Mesothelial cell of epicardium (in vitro differentiated cells): ENCODE results near the gene CYP4F2. TPM values are rescaled to one million over a fixed set of nuclear protein-coding genes. Genes with fewer than 3 reads are reported as not detected.
"Not testable (repeated sequence)": the region's sequence is repeated elsewhere in the genome, so short reads cannot be mapped to it uniquely, and the experiment has no call there.

ENCODE experiments used
- DNase-seq, 2 experiments: peaks; one replicate each; pipeline ENCODE4 v3.0.0; 2021; ENCODE audit warnings: low spot score in 2 of 2; ENCODE audit not compliant: unreplicated experiment in 2 of 2
- H3K27ac Mint-ChIP-seq: 2 replicates; pipeline ENCODE4 v1.8.0; 2021; ENCODE audit warnings: mixed read lengths
- H3K27me3 Mint-ChIP-seq: 2 replicates; pipeline ENCODE4 v1.8.0; 2021; ENCODE audit warnings: low read depth, mixed read lengths
- H3K36me3 Mint-ChIP-seq: 2 replicates; pipeline ENCODE4 v1.8.0; 2021; ENCODE audit warnings: mixed read lengths
- H3K4me1 Mint-ChIP-seq: 2 replicates; pipeline ENCODE4 v1.8.0; 2021; ENCODE audit warnings: mixed read lengths
- H3K4me3 Mint-ChIP-seq: 2 replicates; pipeline ENCODE4 v1.8.0; 2021; ENCODE audit warnings: mild to moderate bottlenecking, moderate library complexity, mixed read lengths
- H3K9me3 Mint-ChIP-seq: 2 replicates; pipeline ENCODE4 v1.8.0; 2021; ENCODE audit warnings: mixed read lengths
- CTCF ChIP-seq: fragments of 200-600 bp; sonication (generic); IDR thresholded peaks from one replicate; pipeline ENCODE4 v1.5.0; 2021; ENCODE audit warnings: antibody characterized with exemption; ENCODE audit not compliant: unreplicated experiment
- total RNA-seq: library from RNA; stranded (reverse); gene quantifications from 3 replicates; pipeline ENCODE4 v1.2.1, GENCODE V29; 2021

Gene CYP4F2
- total RNA-seq, 1 donor from 2014 or later, result not detected

GRCh38 chr19:15836330-15837220 lies 61.3 kb downstream of the CYP4F2 start:
- no peaks in the 10 kb centered on the region for H3K27me3 Mint-ChIP-seq
- peaks cover 24% of the 10 kb centered on the region for H3K9me3 Mint-ChIP-seq
- H3K27ac Mint-ChIP-seq, result no peak overlapping the region
- no peaks in the 10 kb centered on the region for H3K4me1 Mint-ChIP-seq
- no peak overlapping the region for H3K4me3 Mint-ChIP-seq
- TF ChIP-seq CTCF, result no peak
- no peak for DNase-seq
- H3K36me3 Mint-ChIP-seq, result peaks cover 6% of the 10 kb centered on the region

GRCh38 chr19:15835565-15836329 lies 62.1 kb downstream of the CYP4F2 start:
- not testable (repeated sequence) for H3K4me3 Mint-ChIP-seq, H3K27ac Mint-ChIP-seq, H3K36me3 Mint-ChIP-seq, H3K27me3 Mint-ChIP-seq, DNase-seq, H3K4me1 Mint-ChIP-seq
- peaks cover 27% of the 10 kb centered on the region for H3K9me3 Mint-ChIP-seq

GRCh38 chr19:15834232-15834631 lies 63.6 kb downstream of the CYP4F2 start:
- not testable (repeated sequence) for H3K36me3 Mint-ChIP-seq, DNase-seq, H3K27me3 Mint-ChIP-seq, H3K4me3 Mint-ChIP-seq, H3K27ac Mint-ChIP-seq, H3K4me1 Mint-ChIP-seq
- peaks cover 37% of the 10 kb centered on the region for H3K9me3 Mint-ChIP-seq

GRCh38 chr19:15831626-15832025 lies 66.2 kb downstream of the CYP4F2 start:
- TF ChIP-seq CTCF, result no peak

GRCh38 chr19:15829786-15830185 lies 68.1 kb downstream of the CYP4F2 start:
- TF ChIP-seq CTCF, result no peak

More at GRCh38 chr19:15831626-15832025, 66.2 kb downstream of the CYP4F2 start:
- Mint-ChIP-seq H3K9me3 (peaks cover 32% of the 10 kb centered on the region), H3K4me1 (no peaks in the 10 kb centered on the region), H3K27ac (no peak overlapping the region), H3K27me3 (no peaks in the 10 kb centered on the region), H3K4me3 (no peak overlapping the region), H3K36me3 (peaks cover 5% of the 10 kb centered on the region)
- DNase-seq, result no peak

GRCh38 chr19:15829306-15829698 lies 68.6 kb downstream of the CYP4F2 start:
- H3K4me3 Mint-ChIP-seq, result no peak overlapping the region
- TF ChIP-seq CTCF, result no peak
- no peaks in the 10 kb centered on the region for H3K27me3 Mint-ChIP-seq
- no peaks in the 10 kb centered on the region for H3K4me1 Mint-ChIP-seq
- peaks cover 41% of the 10 kb centered on the region for H3K9me3 Mint-ChIP-seq
- H3K27ac Mint-ChIP-seq, result no peak overlapping the region
- no peak for DNase-seq
- no peaks in the 10 kb centered on the region for H3K36me3 Mint-ChIP-seq

More at GRCh38 chr19:15829786-15830185, 68.1 kb downstream of the CYP4F2 start:
- peaks cover 37% of the 10 kb centered on the region for H3K9me3 Mint-ChIP-seq
- no peak for DNase-seq
- H3K4me1 Mint-ChIP-seq, result no peaks in the 10 kb centered on the region
- no peaks in the 10 kb centered on the region for H3K27me3 Mint-ChIP-seq
- no peak overlapping the region for H3K27ac Mint-ChIP-seq
- no peaks in the 10 kb centered on the region for H3K36me3 Mint-ChIP-seq
- no peak overlapping the region for H3K4me3 Mint-ChIP-seq

GRCh38 chr19:15828611-15829305 lies 69.1 kb downstream of the CYP4F2 start:
- DNase-seq, result not testable (repeated sequence)

More at GRCh38 chr19:15828611-15829305, 69.1 kb downstream of the CYP4F2 start:
- H3K4me1 Mint-ChIP-seq, H3K27ac Mint-ChIP-seq, H3K36me3 Mint-ChIP-seq, H3K4me3 Mint-ChIP-seq, H3K27me3 Mint-ChIP-seq: not testable (repeated sequence)
- H3K9me3 Mint-ChIP-seq, result peaks cover 47% of the 10 kb centered on the region
